Inflammatory macrophage (primary cell): Measurements from ENCODE around the gene SENP8.
"Not testable (repeated sequence)": the region's sequence is repeated elsewhere in the genome, so short reads cannot be mapped to it uniquely, and the experiment has no call there.

Experiments used
- DNase-seq, 2 donors: peaks; one replicate each; pipeline ENCODE4 v3.0.0-alpha.2; 2020 to 2022
- total RNA-seq, 18 experiments: gene quantifications; one replicate each; lab custom pipeline; 2026; ENCODE audit warnings: mixed read lengths in 6 of 18, inconsistent platforms in 2 of 18; lab: John Stamatoyannopoulos, UW

The SENP8 gene
- total RNA-seq: 0.57 to 3.1 (median 2.5) reads per million in 18 experiments

DNA sequence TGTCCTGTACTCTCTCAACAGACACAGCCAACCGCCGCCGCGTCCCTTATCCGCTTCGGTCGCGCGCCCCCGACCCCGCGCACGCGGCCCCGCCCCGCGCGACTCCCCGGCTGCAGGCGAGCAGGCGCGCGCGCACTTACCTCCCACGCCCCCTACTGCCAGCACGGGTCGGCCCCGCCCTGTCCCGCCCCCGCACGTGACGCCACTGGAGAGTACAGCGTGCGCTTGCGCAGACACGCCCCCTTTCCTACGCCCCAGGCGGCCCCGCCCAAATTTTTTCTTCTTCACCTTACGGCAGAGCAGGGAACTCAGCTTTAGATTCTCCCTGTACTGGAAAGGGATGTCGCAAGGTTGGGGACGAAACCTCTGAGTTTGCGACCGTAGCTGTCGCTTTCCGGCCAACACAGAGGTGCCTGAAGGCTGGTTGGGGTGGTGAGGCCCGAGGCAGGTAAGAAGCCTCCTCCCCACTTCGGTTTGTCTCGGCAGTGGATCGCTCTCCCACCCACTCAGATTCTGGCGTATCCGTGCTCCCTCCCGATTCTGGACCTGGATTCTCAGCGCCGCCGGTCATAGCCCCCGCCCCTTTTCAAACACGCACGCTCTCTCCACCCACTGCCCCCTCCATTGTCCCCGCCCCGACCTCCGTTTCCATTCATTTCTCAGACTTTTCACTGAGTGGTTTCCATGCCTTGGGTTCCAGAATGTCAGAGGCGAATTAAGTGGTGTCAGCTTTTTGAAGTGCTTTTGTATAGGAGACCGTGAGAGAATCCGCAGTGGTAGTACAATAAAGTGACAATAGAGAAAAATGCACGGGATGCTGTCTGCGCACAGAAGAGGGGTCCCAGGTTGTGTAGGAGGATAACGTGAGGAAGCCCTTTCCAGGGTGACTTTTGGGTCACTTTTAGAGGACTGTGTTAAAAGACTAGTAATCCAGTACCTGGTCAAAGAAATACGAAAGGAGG lies at the start of gene SENP8, which contains the start of gene MYO9A:
Gene SENP8, plus strand, starts transcription at position 387 of the 962 bp plus-strand sequence. CDS start 21,221 bp downstream, outside the sequence.
Gene MYO9A, minus strand, starts transcription at position 134 of the 962 bp plus-strand sequence. CDS start 71,587 bp downstream, outside the sequence.
- DNase-seq: peak; percentile 99

DNA sequence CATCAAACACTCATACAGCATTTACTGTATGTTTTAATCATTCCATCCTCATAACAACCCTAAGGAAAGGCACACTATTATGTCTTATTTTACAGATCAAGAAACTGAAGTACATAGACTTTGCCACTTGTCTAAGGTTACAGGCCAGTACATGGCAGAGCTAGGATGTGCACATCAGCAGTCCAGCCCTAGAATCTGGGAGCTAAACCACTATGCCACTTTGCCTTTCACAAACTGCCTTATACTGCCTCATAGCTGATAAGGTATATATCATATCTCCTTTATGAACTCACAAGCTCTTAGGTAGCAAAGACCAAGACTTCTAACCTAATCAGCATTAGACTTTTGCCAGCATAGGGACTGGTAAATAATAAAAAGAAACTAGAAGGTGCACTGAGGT lies 49.3 kb upstream of the SENP8 start:
- no peak for DNase-seq

DNA sequence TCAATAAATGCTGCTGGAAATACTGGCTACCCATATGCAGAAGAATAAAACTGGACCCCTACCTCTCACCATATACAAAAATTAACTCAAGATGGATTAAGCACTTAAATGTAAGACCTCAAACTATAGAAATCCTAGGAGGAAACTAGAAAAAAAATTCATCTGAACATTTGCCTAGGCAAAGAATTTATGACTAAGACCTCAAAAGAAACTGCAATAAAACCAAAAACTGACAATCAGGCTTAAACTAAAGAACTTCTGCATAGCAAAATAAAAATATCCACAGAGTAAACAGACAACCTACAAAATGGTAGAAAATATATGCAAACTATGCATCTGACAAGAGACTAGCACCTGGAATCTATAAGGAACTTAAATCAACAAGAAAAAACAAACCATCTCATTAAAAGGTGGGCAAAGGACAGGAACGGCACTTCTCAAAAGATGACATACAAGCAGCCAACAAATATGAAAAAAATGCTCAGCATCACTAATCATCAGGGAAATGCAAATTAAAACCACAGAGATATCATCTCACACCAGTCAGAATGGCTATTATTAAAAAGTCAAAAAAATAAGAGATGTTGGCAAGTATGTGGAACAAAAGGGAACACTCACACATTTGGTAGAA lies 47.3 kb upstream of the SENP8 start:
- DNase-seq: no peak

DNA sequence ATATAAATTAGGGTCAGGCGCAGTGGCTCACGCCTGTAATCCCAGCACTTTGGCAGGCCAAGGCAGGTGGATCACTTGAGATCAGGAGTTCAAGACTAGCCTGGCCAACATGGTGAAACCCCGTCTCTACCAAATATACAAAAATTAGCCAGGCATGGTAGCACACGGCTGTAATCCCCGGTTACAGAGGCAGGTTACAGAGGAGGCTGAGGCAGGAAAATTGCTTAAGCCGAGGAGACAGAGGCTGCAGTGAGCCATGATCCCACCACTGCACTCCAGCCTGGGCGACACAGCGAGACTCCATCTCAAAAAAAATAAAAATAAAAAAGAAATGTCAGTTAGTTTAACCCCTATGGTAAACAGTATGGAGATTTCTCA lies 46.8 kb upstream of the SENP8 start:
- DNase-seq: not testable (repeated sequence)

DNA sequence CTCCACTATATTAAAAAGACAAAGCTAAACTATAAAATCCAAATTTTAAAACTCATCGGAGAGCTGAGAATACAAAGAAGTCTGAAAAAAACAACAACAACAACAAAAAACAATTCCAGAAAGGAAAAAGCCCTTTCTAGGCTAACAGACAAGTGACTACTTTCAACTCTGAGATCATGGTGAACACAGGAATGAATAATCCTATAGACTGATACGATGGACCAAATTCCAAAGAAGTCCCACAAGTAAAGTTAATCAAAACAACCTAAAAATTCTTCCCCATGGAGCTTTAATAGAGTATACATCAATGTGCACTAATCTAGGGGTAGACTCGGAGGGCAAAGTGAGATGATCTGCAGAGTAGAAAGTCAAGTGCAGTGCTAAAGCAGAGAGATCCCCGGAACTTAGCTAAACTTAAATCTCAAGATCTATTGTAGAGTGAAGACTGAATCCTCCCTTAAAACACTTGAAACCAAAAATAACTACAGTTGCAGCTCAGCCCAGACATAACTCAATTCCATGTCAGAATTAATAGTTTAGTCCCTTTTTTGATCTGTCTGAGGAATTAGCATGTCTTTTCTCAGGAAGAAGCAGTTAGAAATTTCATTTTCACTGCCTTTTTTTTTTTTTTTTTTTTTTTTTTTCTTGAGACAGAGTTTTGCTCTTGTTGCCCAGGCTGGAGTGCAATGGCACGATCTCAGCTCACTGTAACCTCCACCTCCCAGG lies 43.7 kb upstream of the SENP8 start:
- no peak for DNase-seq

DNA sequence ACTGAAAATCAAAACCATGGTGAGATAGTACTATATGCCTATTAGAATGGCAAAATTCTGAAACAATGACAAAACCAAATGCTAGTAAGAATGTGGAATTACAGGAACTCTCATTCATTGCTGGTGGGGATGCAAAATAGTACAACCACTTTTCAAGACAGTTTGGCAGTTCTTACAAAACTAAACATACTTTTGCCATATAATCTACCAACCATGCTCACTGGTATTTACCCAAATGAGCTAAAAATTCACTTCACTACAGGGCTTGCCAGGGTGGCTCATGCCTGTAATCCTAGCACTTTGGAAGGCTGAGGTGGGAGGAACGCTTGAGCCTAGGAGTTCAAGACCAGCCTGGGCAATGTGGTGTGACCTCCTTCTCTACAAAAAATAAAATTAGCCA lies 40.3 kb upstream of the SENP8 start:
- DNase-seq: no peak

DNA sequence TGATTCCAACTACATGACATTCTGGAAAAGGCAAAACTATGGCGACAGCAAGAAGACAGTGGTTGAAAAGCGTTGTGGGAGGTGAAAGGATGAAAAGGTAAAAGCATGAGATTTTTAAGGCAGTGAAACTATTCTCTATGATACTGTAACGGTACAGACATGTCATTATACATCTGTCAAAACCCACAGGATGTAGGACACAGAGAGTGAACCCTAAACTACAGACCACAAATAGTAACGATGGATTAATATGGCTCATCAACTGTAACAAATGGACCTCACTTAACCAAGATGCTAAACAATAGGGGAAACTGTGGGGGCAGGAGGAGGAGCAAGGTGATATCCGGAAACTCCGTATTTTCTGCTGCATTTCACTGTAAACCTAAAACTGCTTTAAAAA lies 39.3 kb upstream of the SENP8 start:
- no peak for DNase-seq

DNA sequence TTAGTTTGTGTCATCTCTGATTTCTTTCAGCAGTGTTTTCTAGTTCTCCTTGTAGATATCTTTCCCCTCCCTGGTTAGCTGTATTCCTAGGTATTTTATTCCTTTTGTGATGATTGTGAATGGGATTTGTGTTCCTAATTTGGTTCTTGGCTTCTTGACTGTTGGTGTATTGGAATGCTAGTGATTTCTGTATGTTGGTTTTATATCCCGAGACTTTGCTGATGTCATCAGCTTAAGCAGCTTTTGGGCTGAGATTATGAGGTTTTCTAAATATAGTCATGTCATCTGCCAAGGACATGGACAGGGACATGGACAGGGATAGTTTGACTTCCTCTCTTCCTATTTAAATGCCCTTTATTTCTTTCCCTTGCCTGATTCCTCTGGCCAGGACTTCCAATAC lies 36.0 kb upstream of the SENP8 start:
- no peak for DNase-seq

DNA sequence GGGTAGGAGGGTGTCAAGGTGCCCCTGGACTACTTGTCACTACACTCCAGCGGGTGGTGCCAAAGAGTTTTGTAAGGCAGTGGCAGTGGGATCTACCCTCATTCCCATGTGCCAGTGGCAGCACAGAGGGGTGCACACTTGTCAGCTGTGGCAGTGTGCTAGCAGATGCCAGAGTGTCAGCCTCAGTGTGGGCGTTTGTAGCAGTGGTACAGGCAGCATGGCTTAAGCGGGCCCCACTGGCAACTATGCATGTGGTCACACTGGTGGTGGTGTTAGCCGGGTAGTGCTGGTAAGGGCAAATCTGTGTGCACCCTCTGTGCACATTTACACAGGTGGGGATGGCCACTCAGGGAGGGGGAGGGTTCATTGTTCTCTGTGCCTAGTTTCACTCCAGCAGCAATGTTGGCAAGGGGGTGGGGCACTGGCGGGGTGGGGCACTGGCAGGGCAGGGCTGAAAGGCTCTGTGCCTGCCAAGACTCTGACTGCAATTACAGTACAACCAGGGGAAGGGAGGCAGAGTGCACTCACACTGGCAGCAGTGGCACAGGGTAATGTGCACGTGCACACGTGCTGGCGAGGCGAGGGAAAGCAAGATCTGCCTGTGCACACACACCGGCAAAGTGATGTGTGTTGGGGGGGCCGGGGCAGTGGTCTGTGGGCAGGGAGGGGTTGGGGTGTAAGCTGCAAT lies 32.0 kb upstream of the SENP8 start:
- DNase-seq: no peak

DNA sequence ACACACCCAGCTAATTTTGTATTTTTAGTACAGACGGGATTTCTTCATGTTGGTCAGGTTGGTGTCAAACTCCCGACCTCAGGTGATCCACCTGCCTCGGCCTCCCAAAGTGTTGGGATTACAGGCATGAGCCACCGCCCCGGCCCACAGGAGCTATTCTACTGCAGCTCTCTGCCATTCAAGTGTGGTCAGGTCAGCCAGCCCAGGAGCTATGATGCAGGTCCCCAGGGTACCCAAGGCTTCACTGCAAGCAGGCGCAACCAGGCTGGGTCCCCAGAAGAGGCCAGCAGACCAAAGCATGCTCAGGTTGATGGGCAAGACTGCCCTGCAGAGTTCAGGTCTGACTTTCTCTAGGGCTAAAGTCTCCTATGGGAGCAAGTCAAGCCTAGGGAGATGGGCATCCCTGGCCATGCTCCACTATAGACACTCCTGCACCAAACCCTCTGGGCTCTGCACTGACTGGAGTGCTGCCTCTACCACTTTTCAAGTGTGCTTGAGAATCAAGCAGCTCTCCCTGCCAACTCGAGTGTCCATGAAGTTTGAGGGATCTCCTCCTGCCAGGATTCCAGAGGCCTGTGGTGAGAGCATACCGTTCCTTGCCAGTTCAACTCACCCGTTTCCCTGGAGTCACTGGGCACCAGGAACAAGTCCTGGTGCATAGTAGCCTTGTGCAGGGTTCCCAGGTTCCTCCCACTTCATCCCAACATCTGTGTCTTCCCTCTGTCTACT lies 31.1 kb upstream of the SENP8 start:
- DNase-seq: no peak

DNA sequence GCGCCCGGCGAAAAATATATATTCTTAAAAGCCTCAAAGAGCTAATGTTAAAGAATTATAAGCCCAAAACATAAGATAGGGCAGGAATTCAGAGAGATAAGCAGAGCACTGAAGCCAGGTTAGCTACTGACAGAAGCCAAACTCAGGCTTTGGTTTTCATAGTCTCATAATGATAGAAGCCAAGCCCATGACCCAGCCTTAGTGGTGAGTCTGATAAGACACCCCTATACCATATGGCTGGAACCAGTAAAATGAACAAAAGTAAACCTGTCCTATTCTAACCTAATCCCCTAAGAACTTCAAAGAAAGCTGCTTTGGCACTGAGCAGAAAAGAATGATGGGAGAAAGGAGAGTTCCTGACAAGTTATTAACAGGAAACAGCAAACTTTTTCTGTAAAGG lies 26.2 kb upstream of the SENP8 start:
- no peak for DNase-seq

DNA sequence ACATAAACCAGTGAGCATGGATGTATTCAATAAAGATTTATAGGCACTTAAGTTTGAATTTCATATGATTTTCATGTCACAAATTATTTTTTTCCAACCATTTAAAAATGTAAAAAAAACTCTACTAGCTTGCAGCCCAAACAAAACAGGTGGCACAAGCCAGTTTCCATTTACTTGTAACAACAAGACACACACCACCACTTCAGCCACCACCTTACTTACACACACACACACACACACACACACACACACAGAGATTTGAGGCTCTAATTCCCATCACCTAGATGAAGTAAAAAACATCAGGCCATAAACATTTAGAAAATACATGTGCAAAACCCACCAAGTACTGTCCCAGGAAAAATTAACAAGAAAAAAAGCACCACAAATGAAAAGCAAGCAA lies 25.5 kb upstream of the SENP8 start:
- no peak for DNase-seq

DNA sequence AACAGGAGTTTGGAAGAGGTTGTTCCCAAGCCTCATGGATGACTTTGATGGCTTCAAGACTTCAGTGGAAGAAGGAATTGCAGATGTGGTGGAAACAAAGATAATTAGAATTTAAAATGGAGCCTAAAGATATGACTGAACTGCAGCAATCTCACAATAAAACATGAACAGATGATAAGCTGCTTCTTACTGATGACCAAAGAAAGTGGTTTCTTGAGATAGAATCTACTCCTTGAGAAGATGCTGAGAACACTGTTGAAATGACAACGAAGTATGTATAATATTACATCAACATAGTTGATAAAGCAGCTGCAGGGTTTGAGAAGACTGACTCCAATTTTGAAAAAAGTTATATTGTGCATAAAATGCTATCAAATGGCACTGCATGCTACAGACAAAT lies 21.4 kb upstream of the SENP8 start:
- DNase-seq: no peak

DNA sequence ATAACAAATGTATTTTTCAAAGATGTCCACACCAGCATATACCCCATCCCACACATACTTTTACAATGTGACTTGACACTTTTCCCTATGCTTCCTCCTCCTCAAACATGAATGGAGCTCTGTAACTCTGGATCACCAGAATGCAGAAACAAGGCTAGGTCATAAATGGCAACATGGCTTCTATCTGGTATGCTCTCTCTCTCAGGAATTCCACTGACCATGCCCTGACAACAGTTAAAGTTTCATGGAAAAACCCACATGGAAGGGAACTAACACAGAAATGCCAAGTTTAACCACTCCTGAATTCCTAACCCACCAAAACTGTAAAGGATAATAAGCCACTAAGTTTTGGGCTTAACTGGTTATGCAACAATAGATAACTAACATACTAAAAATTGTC lies 20.2 kb upstream of the SENP8 start:
- peak in 1 of 2 donors; percentile 17 for DNase-seq

DNA sequence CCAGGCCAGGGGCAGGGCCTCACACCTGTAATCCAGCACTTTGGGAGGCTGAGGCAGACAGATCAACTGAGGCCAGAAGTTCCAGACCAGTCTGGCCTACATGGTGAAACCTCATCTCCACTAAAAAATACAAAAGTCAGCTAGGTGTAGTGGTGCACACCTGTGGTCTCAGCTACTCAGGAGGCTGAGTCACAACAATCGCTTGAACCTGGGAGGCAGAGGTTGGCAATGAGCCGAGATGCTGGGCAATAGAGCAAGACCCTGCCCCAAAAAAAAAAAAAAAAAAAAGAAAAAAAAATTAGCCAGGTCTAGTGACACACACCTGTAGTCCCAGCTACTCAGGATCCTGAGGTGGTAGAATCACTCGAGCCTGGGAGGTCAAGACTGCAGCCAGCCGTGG lies 19.0 kb upstream of the SENP8 start:
- no peak for DNase-seq

DNA sequence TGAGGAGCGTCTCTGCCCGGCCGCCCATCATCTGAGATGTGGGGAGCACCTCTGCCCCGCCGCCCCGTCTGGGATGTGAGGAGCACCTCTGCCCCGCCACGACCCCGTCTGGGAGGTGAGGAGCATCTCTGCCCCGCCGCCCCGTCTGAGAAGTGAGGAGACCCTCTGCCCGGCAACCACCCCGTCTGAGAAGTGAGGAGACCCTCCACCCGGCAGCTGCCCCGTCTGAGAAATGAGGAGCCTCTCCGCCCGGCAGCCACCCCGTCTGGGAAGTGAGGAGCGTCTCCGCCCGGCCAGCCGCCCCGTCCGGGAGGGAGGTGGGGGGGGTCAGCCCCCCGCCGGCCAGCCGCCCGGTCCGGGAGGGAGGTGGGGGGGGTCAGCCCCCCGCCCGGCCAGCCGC lies 17.7 kb upstream of the SENP8 start:
- DNase-seq: not testable (repeated sequence)

DNA sequence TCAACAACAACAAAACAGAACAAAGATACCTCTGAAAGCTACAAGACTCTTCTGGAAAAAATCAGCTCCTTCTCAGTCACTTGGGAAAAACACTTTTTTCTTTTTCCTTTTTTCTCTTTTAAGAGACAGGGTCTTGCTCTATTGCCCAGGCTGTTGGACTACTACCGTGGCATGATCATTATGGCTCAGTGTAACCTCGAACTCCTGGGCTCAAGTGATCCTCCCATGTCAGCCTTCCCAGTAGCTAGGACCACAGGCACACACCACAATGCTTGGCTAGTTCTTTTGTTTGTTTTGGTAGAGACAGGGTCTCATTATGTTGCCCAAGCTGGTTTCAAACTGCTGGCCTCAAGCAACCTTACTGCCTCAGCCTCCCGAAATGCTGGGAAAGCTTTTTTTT lies 13.1 kb upstream of the SENP8 start:
- no peak for DNase-seq

DNA sequence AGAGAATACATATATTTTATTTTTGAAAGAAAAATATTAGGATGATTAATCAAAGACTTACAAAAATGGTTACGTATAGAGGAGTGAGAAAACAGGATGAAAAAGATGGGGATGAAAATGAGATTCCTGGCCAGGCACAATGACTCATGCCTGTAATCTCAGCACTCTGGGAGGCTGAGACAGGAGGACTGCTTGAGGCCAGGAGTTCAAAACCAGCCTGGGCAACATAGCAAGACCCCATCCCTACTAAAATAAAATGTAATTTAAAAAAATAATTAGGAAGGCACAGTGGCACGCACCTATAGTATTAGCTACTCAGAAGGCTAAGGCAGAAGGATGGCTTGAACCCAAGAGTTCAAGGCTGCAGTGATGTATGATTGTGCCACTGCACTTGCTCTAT lies 12.1 kb upstream of the SENP8 start:
- no peak for DNase-seq

DNA sequence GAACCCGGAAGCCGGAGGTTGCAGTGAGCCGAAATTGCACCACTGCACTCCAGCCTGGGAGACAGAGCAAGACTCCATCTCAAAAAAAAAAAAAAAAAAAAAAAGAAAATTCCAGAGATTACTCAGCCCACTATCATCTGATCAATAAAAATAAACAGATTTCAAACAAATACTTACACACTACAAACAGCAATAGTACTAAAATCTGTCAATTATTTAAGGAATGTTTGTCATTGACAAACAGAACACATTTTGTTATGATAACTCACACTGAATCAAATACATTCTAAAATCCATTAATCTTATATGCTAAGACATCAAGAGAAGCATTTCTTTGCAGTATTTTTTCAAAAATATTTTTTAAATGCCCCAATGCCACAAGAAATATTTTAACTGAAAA lies 7.8 kb upstream of the SENP8 start:
- no peak for DNase-seq

DNA sequence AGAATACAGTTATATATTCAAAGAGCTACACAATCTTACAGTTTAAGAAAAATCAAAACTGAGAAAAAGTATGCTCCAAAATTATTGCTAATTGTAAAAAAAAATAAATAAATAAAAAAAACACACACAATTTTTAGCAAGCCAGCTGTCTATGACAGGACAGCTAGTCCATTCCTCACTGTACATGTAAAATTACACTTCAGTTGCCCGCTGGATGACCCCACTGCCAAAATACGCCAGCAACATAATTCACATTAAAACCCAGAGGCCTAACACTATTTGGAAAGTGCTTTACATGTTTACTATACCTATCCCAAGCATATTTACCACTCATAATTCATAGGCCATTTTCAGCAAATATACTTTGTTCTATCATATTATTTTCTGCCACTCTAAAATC lies 6.1 kb upstream of the SENP8 start:
- no peak for DNase-seq

DNA sequence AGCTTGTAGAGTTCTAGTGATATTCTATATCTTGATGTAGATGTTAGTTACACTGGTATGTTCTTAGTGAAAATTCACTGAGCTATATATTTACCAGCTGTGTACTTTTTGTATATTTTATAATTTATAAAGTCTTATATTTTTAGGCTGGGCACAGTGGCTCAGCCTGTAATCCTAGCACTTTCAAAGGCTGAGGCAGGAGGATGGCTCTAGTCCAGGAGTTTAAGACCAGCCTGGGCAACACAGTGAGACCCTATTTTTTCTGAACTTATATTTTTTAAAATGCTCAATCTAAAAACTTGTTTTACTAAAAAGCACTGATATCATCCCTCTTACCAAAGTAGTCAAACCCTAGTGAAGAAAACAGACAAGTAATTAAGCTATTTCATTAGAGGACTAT lies 5.4 kb upstream of the SENP8 start:
- DNase-seq: no peak
